Naive thymus-derived CD4-positive, alpha-beta T cell (primary cell): ENCODE data around the gene SBK3. TPM values are rescaled to one million over a fixed set of nuclear protein-coding genes. Genes with fewer than 3 reads are reported as not detected.
"Not testable (repeated sequence)": the region's sequence is repeated elsewhere in the genome, so short reads cannot be mapped to it uniquely, and the experiment has no call there.

ENCODE experiments used
- ATAC-seq: fragments of 150-1000 bp; cut with Tn5 transposase; 2 replicates; pipeline ENCODE4 v1.10.0; 2021; ENCODE audit warnings: mild to moderate bottlenecking, moderate library complexity
- CTCF ChIA-PET: fragments of 350-600 bp; sonication (Branson Sonifier 250); formaldehyde crosslinking; loops from one replicate; lab custom pipeline; 2021; ENCODE audit warnings: antibody characterized with exemption; lab: Charles Lee
- POLR2A ChIA-PET: fragments of 350-600 bp; sonication (Branson Sonifier 250); formaldehyde crosslinking; loops from one replicate; lab custom pipeline; 2021; ENCODE audit warnings: antibody characterized with exemption, inconsistent platforms; lab: Charles Lee
- DNase-seq, 9 donors: peaks; one replicate each; pipeline versions ENCODE4 v3.0.0 to v3.0.0-alpha.2; 2020 to 2022; ENCODE audit warnings: mixed read lengths in 1 of 9
- H3K27ac ChIP-seq: one replicate; pipeline ENCODE4 v1.7.0; 2013; ENCODE audit warnings: mild to moderate bottlenecking, low read depth, low read length, moderate library complexity
- H3K27me3 ChIP-seq, 2 donors: one replicate each; pipeline ENCODE4 v1.7.0; 2013; ENCODE audit warnings: low read length in 2 of 2, mild to moderate bottlenecking in 2 of 2, moderate library complexity in 2 of 2; ENCODE audit not compliant: control insufficient read depth in 2 of 2, insufficient read depth in 2 of 2
- H3K36me3 ChIP-seq, 3 experiments: 1 replicate in 2 of 3; 2 replicates in 1 of 3; pipeline ENCODE4 v1.7.0; 2013; ENCODE audit warnings: low read length in 3 of 3, mild to moderate bottlenecking in 3 of 3, moderate library complexity in 1 of 3; ENCODE audit not compliant: insufficient read depth in 3 of 3, control insufficient read depth in 2 of 3
- H3K4me1 ChIP-seq, 2 donors: one replicate each; pipeline ENCODE4 v1.7.0; 2013; ENCODE audit warnings: low read length in 2 of 2, mild to moderate bottlenecking in 2 of 2, moderate library complexity in 1 of 2; ENCODE audit not compliant: control insufficient read depth in 2 of 2, insufficient read depth in 2 of 2
- H3K4me3 ChIP-seq: 2 replicates; pipeline ENCODE4 v1.7.0; 2013; ENCODE audit warnings: mild to moderate bottlenecking, low read length
- H3K9me3 ChIP-seq, 3 experiments: 1 replicate in 2 of 3; 2 replicates in 1 of 3; pipeline ENCODE4 v1.7.0; 2013; ENCODE audit warnings: low read length in 3 of 3; ENCODE audit not compliant: control insufficient read depth in 2 of 3
- H3K27ac Mint-ChIP-seq, 9 donors: one replicate each; pipeline ENCODE4 v1.8.0; 2020 to 2022; ENCODE audit warnings: mixed read lengths in 9 of 9, mild to moderate bottlenecking in 8 of 9, moderate library complexity in 5 of 9, inconsistent platforms in 2 of 9
- H3K27me3 Mint-ChIP-seq, 5 donors: one replicate each; pipeline ENCODE4 v1.8.0; 2021 to 2022; ENCODE audit warnings: mixed read lengths in 5 of 5, mild to moderate bottlenecking in 1 of 5
- H3K36me3 Mint-ChIP-seq, 5 donors: one replicate each; pipeline ENCODE4 v1.8.0; 2020 to 2022; ENCODE audit warnings: mixed read lengths in 5 of 5, mild to moderate bottlenecking in 3 of 5, inconsistent platforms in 1 of 5
- H3K4me1 Mint-ChIP-seq, 7 donors: one replicate each; pipeline ENCODE4 v1.8.0; 2020 to 2022; ENCODE audit warnings: mixed read lengths in 7 of 7, mild to moderate bottlenecking in 3 of 7, inconsistent platforms in 1 of 7
- H3K4me3 Mint-ChIP-seq, 10 donors: one replicate each; pipeline ENCODE4 v1.8.0; 2020 to 2022; ENCODE audit warnings: mild to moderate bottlenecking in 10 of 10, mixed read lengths in 10 of 10, moderate library complexity in 6 of 10, inconsistent platforms in 2 of 10
- H3K9me3 Mint-ChIP-seq, 11 donors: one replicate each; pipeline ENCODE4 v1.8.0; 2020 to 2022; ENCODE audit warnings: mixed read lengths in 11 of 11, mild to moderate bottlenecking in 4 of 11, inconsistent platforms in 1 of 11, moderate library complexity in 1 of 11
- intact Hi-C, 2 donors: fragments of 100-400 bp; cut with micrococcal nuclease; formaldehyde crosslinking; loops; one replicate each; pipeline ENCODE4 v1.15.1; 2023
- polyA plus RNA-seq, 2 donors: library from polyadenylated mRNA; unstranded; fragments of 300-500 nt; fragmentation: Illumina TruSeq; gene quantifications; one replicate each; pipeline ENCODE4 v1.2.3, GENCODE V29; 2021
- total RNA-seq, 6 experiments: library from RNA in 5 of 6; stranded (reverse) in 5 of 6; gene quantifications; 1 replicate in 5 of 6; 2 replicates in 1 of 6; pipeline ENCODE4 v1.2.3 and lab custom pipeline; 2021 to 2026

SBK3 gene
- total and polyA plus RNA-seq, 7 experiments from 2014 or later, result not detected

DNA sequence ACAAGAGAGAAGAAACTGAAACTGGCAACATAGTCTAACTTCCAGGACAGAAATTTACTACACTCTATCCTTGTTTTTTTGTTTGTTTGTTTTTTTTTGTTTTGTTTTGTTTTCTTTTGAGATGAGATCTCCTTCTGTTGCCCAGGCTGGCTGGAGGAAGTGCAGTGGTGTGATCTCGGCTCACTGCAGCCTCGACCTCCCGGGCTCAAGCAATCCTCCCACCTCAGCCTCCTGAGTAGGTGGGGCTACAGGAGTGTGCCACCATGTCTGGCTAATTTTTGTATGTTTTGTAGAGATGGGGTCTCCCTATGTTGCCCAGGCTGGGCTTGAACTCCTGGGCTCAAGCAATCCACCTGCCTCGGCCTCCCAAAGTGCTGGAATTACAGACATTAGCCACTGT lies 36.9 kb upstream of the SBK3 start:
- POLR2A ChIA-PET, result interaction anchor here (1.1 to 2.7 kb wide), 6 partner anchors 17 to 51 kb away, joined by 3 to 20 read pairs (median 7); partner anchors contain the start of genes FIZ1, ZNF524 and ZNF865
- intact Hi-C loops, result loop anchor here in 1 of 2 donors (10.0 kb wide), 1 partner anchor 197 kb away; the partner anchor contains the start of genes RPL28 and TMEM238
- ATAC-seq, H3K4me3 ChIP-seq, H3K9me3 ChIP-seq, DNase-seq, H3K36me3 ChIP-seq, H3K9me3 Mint-ChIP-seq, H3K27ac ChIP-seq, H3K36me3 Mint-ChIP-seq, CTCF ChIA-PET, H3K27me3 ChIP-seq: not testable (repeated sequence)
- Mint-ChIP-seq H3K27me3 (peaks cover 0 to 30% (median 0%) of the 10 kb centered on the region in 5 donors), H3K4me1 (peaks cover 27 to 47% (median 42%) of the 10 kb centered on the region in 7 donors), H3K4me3 (peak overlapping the region in 6 of 10 donors; percentile 4 to 87 (median 46)), H3K27ac (peak overlapping the region in 3 of 9 donors; percentile 72 to 77 (median 73))
- H3K4me1 ChIP-seq, result peaks cover 20 to 23% of the 10 kb centered on the region in 2 donors

DNA sequence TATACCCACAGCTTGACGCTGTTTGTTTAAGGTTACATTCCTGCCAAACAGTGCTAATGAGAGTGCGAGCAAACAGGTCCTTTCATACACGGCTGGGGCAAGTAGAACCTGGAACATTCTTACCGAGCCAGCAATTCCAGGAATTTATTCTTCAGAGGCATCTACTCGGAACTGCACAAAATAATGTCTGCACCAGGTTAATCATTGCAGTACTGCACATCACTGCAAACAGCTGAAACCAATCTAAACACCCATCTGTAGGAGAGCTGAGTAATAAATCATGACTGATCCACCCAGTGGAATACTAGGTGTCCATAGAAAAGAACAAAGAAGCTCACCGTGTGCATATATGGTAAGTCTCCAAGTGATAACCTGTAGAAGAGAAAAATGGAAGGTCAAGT lies 36.5 kb upstream of the SBK3 start:
- Histone ChIP-seq H3K36me3 (peaks cover 0 to 11% (median 0%) of the 10 kb centered on the region in 3 experiments), H3K9me3 (peaks cover 0 to 3% (median 0%) of the 10 kb centered on the region in 3 experiments), H3K4me3 (no peak overlapping the region), H3K27ac (peak overlapping the region; percentile 87), H3K27me3 (no peaks in the 10 kb centered on the region), H3K4me1 (peaks cover 16 to 18% of the 10 kb centered on the region in 2 donors)
- ChIA-PET POLR2A (interaction anchor here (1.1 to 2.7 kb wide), 6 partner anchors 17 to 73 kb away, joined by 3 to 20 read pairs (median 7); partner anchors contain the start of genes FIZ1, U2AF2, ZNF524 and ZNF865), CTCF (interaction anchor here (1.0 to 2.0 kb wide), 2 partner anchors 24 to 45 kb away, joined by 3 to 5 read pairs; partner anchors contain the start of gene ZNF865)
- Mint-ChIP-seq H3K9me3 (peaks cover 0 to 6% (median 3%) of the 10 kb centered on the region in 11 donors), H3K4me3 (peak overlapping the region in 8 of 10 donors; percentile 4 to 91 (median 70)), H3K4me1 (peaks cover 26 to 45% (median 40%) of the 10 kb centered on the region in 7 donors), H3K27me3 (peaks cover 0 to 26% (median 0%) of the 10 kb centered on the region in 5 donors), H3K36me3 (peaks cover 0 to 13% (median 6%) of the 10 kb centered on the region in 5 donors), H3K27ac (peak overlapping the region in 7 of 9 donors; percentile 72 to 88 (median 80))
- intact Hi-C loops, result loop anchor here (2.0 to 10.0 kb wide), 4 partner anchors 43 to 197 kb away; partner anchors contain the start of genes RPL28 (in 1 of the 2), TMEM238 (in 1 of the 2), ZNF581 (in 1 of the 2) and ZNF784 (in 1 of the 2)
- ATAC-seq, result no peak
- DNase-seq, result no peak

- Histone ChIP-seq H3K9me3 (peaks cover 0 to 3% (median 0%) of the 10 kb centered on the region in 3 experiments), H3K4me3 (peak overlapping the region; percentile 82), H3K36me3 (peaks cover 0 to 11% (median 0%) of the 10 kb centered on the region in 3 experiments), H3K27me3 (no peaks in the 10 kb centered on the region), H3K4me1 (peaks cover 13 to 16% of the 10 kb centered on the region in 2 donors), H3K27ac (peak overlapping the region; percentile 87)
- Mint-ChIP-seq H3K27ac (peak overlapping the region; percentile 71 to 91 (median 80)), H3K9me3 (peaks cover 0 to 8% (median 3%) of the 10 kb centered on the region in 11 donors), H3K36me3 (peaks cover 0 to 15% (median 8%) of the 10 kb centered on the region in 5 donors), H3K4me3 (peak overlapping the region; percentile 68 to 92 (median 88)), H3K27me3 (peaks cover 0 to 21% (median 0%) of the 10 kb centered on the region in 5 donors), H3K4me1 (peaks cover 26 to 41% (median 35%) of the 10 kb centered on the region in 7 donors)
- DNase-seq (no peak), ATAC-seq (no peak)
- ChIA-PET POLR2A (interaction anchor here (1.0 to 2.7 kb wide), 7 partner anchors 18 to 73 kb away, joined by 3 to 20 read pairs (median 5); partner anchors contain the start of genes FIZ1, U2AF2, ZNF524 and ZNF865), CTCF (interaction anchor here (0.6 to 2.0 kb wide), 3 partner anchors 16 to 46 kb away, joined by 3 to 5 read pairs (median 3); partner anchors contain the start of gene ZNF865)
- intact Hi-C loops, result loop anchor here (2.0 to 10.0 kb wide), 4 partner anchors 44 to 196 kb away; partner anchors contain the start of genes RPL28 (in 1 of the 2), TMEM238 (in 1 of the 2), ZNF581 (in 1 of the 2) and ZNF784 (in 1 of the 2)
Measured at GRCh38 chr19:55581145-55581822, 35.9 kb upstream of the SBK3 start.

GRCh38 chr19:55580628-55581144 lies 35.3 kb upstream of the SBK3 start, which contains the start of gene ZNF579:
Gene ZNF579 (minus strand): TSS chr19:55580848. CDS start chr19:55579639, 1,209 bp downstream.
- Mint-ChIP-seq H3K36me3 (peaks cover 0 to 15% (median 9%) of the 10 kb centered on the region in 5 donors), H3K4me1 (peaks cover 21 to 35% (median 29%) of the 10 kb centered on the region in 7 donors), H3K9me3 (peaks cover 0 to 8% (median 3%) of the 10 kb centered on the region in 11 donors), H3K27ac (peak within 1 kb of the TSS; percentile 76 to 96 (median 88)), H3K27me3 (peaks cover 0 to 16% (median 0%) of the 10 kb centered on the region in 5 donors), H3K4me3 (peak within 1 kb of the TSS; percentile 85 to 92 (median 88))
- Histone ChIP-seq H3K4me1 (peaks cover 8 to 16% of the 10 kb centered on the region in 2 donors), H3K9me3 (peaks cover 0 to 3% (median 0%) of the 10 kb centered on the region in 3 experiments), H3K27ac (peak within 1 kb of the TSS; percentile 87), H3K36me3 (peaks cover 0 to 11% (median 0%) of the 10 kb centered on the region in 3 experiments), H3K27me3 (no peaks in the 10 kb centered on the region), H3K4me3 (peak within 1 kb of the TSS; percentile 82)
- ChIA-PET POLR2A (interaction anchor here (0.6 to 2.7 kb wide), 6 partner anchors 18 to 504 kb away, joined by 3 to 20 read pairs (median 7); partner anchors contain the start of genes FIZ1, U2AF2 and ZNF524), CTCF (interaction anchor here (0.6 to 2.0 kb wide), 2 partner anchors 16 to 25 kb away, joined by 3 to 5 read pairs; partner anchors contain the start of gene ZNF865)
- DNase-seq, result peak in 8 of 9 donors; percentile 50 to 82 (median 64)
- ATAC-seq, result peak; percentile 86
- intact Hi-C loops, result loop anchor here (1.0 to 10.0 kb wide), 7 partner anchors 19 to 196 kb away; partner anchors contain the start of genes FIZ1 (in 2 of the 2), ZNF865 (in 2 of the 2), EPN1 (in 1 of the 2) and RPL28 (in 1 of the 2)

- ChIA-PET CTCF (interaction anchor here (2.0 kb wide), 1 partner anchor 26 kb away, joined by 5 read pairs; the partner anchor contains the start of gene ZNF865), POLR2A (interaction anchor here (0.6 to 2.7 kb wide), 4 partner anchors 19 to 503 kb away, joined by 3 to 20 read pairs (median 12); partner anchors contain the start of genes FIZ1 and ZNF524)
- H3K4me3 Mint-ChIP-seq, result peak overlapping the region; percentile 85 to 92 (median 88)
- peak overlapping the region; percentile 87 for H3K27ac ChIP-seq
- H3K4me1 ChIP-seq, result peaks cover 8 to 16% of the 10 kb centered on the region in 2 donors
- H3K27me3 Mint-ChIP-seq, result peaks cover 0 to 9% (median 0%) of the 10 kb centered on the region in 5 donors
- H3K27me3 ChIP-seq, result no peaks in the 10 kb centered on the region
- H3K36me3 ChIP-seq, result peaks cover 0 to 11% (median 0%) of the 10 kb centered on the region in 3 experiments
- DNase-seq (peak in 2 of 9 donors; percentile 9 to 20), ATAC-seq (peak; percentile 29)
- H3K9me3 Mint-ChIP-seq, result peaks cover 0 to 8% (median 3%) of the 10 kb centered on the region in 11 donors
- peaks cover 0 to 15% (median 9%) of the 10 kb centered on the region in 5 donors for H3K36me3 Mint-ChIP-seq
- peak overlapping the region; percentile 82 for H3K4me3 ChIP-seq
- intact Hi-C loops, result loop anchor here (1.0 to 10.0 kb wide), 7 partner anchors 19 to 195 kb away; partner anchors contain the start of genes FIZ1 (in 2 of the 2), ZNF865 (in 2 of the 2), EPN1 (in 1 of the 2) and RPL28 (in 1 of the 2)
- H3K27ac Mint-ChIP-seq, result peak overlapping the region; percentile 74 to 96 (median 88)
- H3K9me3 ChIP-seq, result peaks cover 0 to 3% (median 0%) of the 10 kb centered on the region in 3 experiments
- peaks cover 16 to 29% (median 23%) of the 10 kb centered on the region in 7 donors for H3K4me1 Mint-ChIP-seq
Measured at GRCh38 chr19:55579766-55580621, 34.7 kb upstream of the SBK3 start.
